Dedifferentiated amniotic fluid mesenchymal stem cell (primary cell): Measurements from ENCODE around the gene CEBPB.
A peak's percentile ranks its signal among the peaks of the same experiment; 100 is the strongest.
"Not testable (repeated sequence)": the region's sequence is repeated elsewhere in the genome, so short reads cannot be mapped to it uniquely, and the experiment has no call there.

Experiments
- DNase-seq: peaks from one replicate; pipeline ENCODE4 v3.0.0-alpha.2; 2016; ENCODE audit errors: extremely low spot score

CEBPB gene

DNA sequence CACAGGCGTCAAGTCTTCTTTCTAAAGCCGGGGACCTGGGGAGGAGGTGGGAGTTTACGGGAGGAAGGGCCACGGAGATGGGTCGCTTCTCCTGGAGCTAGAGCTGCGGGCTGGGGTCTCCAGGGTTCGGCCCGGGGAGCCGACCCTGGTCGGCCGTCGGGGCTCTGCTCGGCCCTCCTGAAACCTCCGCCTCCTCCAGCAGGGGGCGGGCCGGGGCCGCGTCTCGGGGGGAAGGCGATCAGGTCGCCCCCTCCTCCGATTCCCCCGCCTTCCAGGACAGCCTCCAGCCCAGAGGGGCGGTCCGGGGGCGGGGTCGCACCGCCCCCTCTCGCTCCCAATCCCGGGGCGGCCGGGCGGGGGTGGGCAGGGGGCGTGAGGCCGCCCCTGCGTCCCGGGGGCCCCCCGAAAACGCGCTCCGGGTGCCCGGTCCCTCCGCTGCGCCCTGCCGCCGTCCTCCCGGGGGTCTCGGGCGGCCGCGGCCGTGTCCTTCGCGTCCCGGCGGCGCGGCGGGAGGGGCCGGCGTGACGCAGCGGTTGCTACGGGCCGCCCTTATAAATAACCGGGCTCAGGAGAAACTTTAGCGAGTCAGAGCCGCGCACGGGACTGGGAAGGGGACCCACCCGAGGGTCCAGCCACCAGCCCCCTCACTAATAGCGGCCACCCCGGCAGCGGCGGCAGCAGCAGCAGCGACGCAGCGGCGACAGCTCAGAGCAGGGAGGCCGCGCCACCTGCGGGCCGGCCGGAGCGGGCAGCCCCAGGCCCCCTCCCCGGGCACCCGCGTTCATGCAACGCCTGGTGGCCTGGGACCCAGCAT lies at the start of gene CEBPB:
CEBPB (plus strand) TSS at position 580 of the 814 bp plus-strand sequence; CDS start at position 784, 204 bp downstream.
- peak; percentile 80 for DNase-seq

DNA sequence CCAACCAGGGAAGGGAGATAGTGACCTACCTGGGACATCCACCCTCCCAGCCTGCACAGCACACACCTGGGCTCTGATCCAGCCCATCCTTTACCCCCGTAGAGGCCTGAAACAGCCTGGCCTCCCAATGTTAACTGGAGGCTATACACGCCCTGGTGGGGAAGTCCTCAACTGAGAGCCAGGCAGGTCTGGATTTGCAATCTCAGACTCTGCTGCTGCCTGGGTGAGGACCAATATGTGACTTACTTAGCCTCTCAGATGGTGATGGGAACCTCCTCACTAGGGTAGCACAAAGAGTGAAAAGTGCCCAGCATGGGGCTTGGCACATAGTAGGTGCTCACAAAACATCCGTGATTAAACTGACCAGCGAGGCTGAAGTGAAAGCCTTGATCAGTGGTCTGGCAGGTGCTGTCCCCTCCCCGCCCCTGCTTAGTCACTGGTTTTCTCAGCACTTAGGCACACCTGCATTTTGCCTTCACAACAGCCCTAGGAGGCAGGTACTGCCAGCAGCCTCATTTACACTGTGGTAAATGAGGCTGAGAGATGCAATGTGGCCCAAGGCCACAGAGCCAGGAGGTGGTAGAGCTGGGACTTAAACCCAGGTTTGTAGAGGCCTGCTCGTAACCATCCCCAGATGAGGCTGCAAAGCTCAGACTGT lies 49.5 kb upstream of the CEBPB start:
- DNase-seq, result no peak

DNA sequence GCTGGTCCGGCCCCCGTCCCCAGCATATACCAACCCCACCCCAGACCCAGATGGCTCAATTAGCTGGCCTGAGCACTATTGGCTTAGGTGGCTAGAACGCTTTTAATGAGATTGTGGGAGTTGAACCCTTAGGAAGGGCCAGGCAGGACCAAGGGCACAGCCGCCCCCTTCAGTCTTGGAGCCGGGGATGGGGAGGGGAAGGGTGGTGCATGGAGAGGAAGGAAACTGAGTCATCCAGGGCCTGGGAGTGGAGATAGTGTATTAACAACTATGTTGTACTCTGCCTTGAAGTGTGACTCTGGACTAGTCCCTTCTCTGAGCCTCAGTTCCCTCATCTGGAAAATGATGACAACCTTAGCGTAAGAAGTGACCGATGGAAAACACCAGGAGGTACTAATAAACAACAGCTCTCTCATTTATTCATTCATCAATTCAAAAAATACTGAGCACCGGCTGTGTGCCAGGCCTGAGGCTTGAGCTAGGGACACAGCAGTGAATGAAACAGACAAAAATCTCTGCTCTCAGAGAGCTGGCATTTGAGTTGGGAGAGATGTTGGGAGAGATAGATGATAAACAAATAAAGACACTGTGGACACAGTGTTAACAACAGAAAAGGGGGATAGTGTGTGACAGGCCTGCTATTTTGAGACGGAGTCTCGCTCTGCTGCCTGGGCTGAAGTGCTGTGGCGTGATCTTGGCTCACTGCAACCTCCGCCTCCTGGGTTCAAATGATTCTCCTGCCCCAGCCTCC lies 48.6 kb upstream of the CEBPB start:
- DNase-seq, result no peak

DNA sequence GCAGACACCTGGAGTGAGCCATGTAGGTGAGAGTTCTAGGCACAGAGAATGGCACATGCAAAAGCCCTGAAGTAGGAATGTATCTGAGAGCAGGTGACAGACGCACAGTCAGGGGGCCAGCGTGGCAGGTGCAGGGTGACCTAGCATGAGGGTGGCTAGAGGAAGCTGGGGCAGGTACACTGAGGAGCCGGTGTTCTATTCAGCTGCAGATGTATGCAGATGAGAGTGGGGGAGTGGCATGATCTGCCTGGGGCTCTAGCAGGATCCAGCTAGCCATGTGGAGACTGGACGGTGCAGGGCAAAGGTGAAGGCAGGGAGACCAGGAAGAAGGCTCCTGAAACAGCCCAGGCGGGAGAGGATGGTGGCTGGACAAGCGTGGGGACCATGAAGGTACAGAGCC lies 47.8 kb upstream of the CEBPB start:
- DNase-seq, result no peak

DNA sequence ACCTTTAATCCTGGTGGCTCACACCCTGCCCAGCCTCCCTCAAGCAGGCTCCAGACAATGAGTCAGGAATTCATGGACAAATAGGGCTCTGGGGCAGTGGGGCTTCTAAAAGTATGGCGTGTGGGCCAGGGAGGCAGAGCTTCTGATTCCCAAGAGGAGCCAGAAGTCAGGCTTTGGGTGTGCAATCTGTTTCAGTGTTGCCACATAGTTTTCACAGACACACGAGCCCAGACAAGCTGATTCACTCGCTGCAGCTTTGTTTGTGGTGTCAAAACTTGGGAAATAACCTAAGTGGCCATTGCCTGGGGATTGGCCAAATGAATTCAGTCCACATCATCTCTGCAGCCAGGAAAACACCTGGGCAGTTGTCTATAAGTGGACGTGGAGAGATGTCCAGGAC lies 46.3 kb upstream of the CEBPB start:
- peak; percentile 95 for DNase-seq

DNA sequence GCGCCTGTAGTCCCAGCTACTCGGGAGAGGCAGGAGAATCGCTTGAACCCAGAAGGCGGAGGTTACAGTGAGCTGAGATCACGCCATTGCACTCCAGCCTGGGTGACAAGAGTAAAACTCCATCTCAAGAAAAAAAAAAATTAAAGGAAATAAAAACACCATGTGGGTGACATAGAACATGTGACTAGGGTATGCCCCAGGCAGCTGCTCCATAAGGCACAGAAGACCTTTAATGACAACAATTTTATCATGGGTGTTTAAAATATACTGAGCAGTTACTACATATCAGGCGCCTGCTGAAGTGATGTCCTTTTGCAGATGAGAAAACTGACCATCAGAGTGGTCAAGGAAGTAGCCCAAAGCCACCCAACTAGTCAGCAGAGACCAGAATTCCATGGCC lies 45.1 kb upstream of the CEBPB start:
- DNase-seq, result no peak

DNA sequence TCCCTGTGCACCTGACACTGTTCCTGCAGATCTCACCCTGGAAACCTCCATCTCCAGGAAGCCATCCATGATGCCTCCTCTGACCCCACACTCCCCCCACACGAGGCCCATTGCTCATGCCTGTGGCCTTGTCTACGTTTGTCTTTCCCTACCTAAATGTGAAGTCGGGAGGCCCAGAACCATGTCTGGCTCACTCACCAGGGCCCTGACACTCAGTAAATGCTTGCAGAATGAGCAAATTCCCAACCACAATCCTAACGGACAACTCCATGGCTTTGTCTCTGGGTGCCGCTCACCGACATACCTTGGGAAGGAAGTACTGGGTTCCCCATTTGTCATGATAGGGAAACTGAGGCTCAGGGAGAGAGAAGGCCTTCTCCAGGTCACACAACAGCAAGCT lies 44.4 kb upstream of the CEBPB start:
- no peak for DNase-seq

DNA sequence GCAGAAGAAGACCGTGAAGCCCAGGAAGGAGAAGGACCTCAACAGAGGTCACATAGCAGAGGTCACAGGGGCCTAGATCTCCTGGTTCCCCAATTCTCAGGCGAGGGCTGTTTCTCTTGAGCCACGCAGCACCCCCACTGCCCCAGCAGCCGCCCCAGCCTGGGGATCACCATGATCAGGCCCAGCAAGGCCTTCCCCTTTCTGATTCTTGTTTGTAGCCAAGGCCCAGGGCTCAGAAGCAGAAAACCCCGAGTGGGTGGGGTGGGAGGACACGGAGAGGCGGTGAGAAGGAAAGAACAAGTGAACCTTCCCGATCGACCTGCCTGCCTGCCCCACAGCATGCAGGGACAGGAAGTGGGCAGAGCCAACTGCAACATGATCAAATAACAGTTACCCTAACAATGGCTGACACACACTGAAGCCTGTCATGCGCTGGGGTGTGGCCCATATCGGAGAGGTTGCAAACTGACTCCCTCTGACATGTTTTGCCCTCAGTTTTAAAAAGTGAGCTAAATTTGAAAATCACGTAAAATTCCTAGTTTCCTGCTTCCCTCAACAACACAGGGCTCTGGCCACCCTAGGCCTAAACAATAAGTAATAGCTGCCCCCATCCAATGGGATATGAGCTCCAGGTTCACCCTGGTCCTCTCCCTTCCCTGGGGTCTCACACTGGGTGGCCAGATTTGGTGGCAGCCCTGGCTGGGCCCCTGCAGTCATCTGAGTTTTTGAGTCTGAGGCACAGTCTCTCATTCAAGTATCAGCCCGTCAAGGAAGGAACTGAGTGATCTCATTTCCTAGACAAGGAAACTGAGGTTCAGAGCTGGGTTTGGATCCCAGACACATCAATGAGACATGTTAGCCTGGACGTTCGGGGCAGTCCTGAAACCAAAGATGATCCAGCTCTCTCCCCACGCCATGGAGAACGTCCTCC lies 43.6 kb upstream of the CEBPB start:
- peak; percentile 19 for DNase-seq

DNA sequence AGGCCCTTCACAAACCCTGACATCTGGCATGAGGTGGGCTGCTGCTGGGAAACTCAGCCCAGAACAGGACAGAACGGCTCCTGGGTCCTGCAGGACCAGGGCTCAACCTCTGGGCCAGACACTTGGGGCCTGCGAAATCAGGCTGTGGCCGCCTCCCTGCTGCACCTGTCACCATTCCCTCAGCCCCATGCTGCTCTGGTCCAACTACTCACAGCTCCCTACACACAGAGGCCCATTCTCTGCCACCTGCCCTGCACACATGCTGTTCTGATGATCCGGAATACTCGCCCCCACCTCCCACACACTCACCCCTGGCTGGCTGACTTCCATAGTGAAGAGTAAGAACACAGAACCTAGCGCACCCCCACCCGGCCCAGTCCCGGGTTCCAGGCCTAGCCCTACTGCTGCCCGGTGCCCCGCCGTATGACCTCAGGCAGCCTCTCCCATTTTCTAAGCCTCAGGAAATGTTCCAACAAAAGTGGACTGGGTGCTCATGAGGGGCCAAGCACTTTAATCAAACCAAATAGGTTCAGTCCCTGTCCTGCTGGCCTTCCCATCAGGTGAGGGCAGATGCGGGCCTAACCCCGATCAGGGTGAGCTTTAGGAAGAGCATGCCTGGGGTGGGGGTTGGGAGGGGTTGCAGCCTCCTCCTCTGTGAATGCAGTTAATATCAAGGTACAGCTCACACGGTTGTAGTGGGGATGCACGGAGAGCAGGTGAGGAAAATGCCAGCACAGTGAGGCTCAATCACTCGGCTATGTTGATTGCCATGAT lies 41.0 kb upstream of the CEBPB start:
- DNase-seq, result no peak

DNA sequence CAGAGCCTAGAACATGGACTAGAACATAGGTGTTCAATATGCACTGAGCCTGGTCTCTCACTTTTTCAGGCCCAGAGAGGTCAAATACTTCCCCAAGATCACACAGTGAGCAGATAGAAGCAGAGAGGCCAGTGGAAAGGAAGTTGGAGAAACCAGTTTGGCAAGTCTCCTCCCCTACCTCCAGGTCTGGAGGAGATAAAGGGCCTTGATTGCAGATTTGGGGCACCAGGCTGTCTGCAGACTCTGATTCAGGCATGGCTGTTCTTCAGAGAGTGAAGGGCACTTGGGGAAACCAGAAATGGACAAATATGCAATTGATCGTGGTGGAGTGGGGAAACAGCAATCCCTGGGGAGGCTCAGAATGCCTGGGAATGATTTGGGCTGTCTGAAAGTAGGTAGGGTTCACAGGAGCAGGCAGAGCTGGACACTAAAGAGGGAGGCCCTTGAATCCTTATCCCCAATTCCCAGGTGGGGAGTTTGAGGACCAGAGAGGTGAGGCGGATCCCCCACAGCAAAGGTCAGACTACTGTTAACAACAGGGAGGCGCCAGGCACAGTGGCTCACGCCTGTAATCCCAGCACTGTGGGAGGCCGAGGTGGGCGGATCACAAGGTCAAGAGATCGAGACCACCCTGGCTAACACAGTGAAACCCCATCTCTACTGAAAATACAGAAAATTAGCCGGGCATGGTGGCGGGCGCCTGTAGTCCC lies 39.4 kb upstream of the CEBPB start:
- no peak for DNase-seq

DNA sequence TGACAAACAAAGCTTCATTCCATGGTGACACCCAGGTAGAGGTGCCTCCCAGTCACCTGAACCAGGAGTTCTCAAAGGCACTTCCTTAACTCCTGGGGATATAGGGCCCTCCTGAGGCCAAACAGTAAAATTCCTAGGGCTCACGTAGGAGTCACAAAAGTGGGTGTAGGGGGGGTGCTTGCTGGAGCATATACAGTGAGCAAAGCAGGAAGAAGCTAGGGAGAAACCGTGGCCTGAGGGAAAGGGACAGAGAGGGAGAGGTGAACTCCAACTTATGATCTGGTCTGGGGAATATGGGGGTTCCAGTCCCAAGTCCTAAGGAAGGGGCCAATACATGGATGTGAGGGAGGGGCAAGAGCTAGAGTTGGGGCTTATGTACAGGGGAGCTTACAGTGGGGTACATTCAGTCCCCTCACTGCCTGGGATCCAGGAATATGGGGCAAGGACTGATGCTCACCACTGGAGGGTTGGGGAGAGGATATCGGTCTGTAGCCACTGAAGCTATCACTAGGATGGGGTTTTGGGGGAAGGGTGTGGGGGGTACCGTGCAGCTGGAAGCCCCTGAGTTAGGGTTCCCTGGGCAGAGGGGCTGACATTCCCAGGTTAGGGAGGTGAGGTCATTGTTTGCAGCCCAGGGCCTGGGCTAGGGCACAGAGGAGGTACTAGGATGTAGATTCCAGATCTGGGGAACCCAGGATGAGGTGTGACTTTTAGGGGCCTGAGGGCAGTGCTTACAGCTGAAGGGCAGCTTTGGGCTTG lies 38.1 kb upstream of the CEBPB start:
- no peak for DNase-seq

DNA sequence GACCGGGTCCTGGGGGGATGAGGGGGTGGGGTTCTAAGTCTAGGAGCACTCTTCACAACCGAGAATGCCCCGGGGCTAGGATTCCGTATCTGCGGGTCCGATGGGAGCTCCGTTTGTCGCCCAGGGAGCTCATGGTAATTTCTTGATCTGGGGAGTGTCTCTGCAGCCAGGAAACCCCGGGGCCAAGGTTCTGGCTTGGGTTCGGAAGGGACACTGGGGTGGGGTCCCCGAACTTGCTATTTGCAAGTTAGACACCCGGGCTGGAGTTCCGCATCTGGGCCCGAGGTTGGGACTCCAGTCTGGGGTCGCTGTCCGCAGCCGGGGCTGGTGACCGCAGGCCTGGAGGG lies 37.5 kb upstream of the CEBPB start:
- DNase-seq, result no peak

DNA sequence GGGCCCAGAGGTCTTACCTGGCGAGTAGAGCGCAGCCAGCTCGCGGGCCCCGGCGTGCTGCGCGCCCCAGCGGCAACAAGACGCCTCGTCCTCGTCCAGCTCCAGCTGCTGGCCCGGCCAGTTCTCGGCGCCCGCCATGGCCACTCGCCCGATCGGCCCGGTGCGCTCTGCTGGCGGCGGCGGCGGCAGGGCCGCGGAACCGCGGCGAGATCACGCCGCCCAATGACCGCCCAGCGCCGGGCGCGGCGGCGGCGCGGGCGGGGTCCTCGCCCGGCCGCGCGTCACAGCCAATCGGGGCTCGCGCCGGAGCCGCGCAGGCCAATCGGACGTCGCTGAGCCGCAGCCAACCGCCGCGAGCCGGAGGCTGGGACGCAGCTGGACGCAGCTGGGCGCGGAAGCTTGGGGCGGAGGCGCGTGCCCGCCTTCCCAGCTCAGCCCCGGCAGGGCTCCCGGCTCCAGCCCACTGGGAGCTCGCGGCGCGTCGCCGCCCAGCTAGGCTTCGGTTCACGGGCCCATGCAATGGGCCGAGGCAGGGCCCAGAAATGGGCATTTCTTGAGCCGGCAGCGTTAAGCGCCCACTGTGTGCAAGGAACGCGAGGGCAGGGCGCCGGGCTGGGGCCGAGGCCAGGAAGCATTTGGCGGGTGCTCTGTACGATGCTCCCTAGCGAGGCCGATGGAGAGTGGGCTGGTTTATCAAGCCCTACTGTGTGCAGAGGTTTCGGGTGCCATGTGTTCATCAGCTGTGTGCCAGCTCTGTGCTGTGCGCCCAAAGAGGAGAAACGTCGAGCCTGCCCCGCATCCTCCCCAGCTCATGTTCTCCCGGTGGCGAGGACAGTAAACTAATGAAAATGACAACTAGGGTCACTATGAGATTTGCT lies 36.9 kb upstream of the CEBPB start, which contains the start of gene PEDS1:
PEDS1 (minus strand) TSS at position 224 of the 878 bp plus-strand sequence; CDS start at position 138, 86 bp downstream.
- peak; percentile 84 for DNase-seq

DNA sequence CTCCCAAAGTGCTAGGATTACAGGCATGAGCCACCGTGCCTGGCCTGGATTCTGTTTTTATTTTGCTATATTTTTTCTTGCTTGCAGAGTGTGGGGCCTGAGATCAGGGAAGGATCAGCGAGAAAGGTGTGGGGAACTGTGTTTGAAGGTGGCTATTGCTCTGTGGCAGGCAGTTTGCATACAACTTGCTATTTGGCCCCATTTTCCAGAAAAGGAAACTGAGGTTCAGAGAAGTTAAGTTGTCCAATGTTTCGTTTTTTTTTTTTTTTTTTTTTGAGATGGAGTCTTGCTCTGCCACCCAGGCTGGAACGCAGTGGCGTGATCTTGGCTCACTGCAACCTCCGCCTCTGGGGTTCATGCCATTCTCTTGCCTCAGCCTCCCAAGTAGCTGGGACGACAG lies 29.1 kb upstream of the CEBPB start:
- not testable (repeated sequence) for DNase-seq

DNA sequence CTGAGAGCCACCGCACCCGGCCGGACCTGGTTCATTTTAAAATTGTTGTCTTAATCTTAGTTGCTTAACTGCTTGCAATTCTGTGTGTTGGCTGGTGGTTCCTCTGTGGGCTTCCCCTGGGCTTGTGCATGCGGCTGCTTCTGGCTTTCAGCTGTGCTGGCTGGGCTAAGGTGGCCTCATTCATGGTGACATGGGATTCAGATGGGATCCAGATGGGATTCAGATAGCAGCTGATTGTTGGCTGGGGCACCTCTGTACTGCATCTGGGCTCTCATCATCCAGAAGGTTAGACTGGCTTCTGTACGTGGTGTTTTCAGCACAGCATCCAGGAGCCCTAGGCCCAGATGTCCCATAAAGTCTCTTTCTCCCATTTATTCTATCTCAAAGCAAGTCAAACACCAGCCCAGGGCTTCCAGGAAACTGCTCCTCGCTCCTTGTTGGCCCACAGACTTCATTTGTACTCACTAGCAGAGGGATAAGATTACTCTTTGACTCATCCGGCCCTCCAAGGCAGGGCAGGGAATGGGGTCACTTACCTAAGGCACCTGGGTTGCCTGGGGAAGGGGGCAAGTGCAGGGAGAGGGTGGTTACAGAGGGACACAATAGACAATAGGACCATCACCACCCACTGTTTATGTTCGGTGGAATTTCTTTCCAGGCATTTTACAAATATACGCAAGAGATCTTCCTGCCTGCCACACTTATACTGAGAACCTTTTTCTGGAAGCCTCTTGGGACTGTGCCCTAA lies 26.9 kb upstream of the CEBPB start:
- no peak for DNase-seq

DNA sequence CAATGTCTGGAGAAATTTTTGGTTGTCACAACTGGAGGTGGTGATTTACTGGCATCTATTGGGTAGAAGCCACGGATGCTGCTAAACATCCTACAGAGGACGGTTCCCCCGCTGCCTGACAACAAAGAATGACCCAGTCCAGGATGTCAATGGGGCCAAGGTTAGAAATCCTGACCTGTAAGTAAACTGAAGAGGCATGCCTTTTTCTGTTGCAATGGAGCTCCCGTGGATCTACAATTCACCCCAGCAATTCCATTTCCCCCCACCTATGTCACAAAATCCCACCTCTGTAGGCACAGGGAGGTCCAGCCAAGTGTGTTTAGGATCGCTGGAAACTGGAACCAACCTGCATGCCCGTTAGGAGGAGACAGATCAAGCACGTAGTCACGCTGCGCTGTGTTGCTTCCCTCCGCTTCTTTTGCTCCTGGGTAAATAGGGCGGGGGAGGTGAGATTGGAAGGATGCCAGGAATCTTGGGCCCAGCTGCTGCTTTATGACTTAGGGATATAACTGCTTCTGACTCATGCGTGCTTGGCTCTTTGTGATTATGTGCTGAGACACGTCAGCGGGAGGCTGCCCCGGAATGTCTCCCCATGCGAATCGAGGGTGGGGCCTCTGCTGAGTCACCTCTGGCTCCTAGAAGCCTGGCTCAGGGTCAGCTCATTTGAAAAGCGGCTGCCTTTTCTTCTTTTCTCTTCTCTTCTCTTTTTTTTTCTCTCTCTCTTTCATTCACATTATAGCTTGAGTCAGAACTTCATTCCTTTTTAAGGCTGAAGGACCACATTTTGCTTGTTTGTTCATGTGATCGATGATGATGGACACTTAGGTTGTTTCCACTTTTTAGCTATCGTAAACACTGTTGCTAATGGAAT lies 24.7 kb upstream of the CEBPB start:
- DNase-seq, result peak; percentile 100
